Measurements from ENCODE around the gene ZBTB25.
"Not testable (repeated sequence)": the region's sequence is repeated elsewhere in the genome, so short reads cannot be mapped to it uniquely, and the experiment has no call there.

- TF ChIP-seq, protein P1, sequence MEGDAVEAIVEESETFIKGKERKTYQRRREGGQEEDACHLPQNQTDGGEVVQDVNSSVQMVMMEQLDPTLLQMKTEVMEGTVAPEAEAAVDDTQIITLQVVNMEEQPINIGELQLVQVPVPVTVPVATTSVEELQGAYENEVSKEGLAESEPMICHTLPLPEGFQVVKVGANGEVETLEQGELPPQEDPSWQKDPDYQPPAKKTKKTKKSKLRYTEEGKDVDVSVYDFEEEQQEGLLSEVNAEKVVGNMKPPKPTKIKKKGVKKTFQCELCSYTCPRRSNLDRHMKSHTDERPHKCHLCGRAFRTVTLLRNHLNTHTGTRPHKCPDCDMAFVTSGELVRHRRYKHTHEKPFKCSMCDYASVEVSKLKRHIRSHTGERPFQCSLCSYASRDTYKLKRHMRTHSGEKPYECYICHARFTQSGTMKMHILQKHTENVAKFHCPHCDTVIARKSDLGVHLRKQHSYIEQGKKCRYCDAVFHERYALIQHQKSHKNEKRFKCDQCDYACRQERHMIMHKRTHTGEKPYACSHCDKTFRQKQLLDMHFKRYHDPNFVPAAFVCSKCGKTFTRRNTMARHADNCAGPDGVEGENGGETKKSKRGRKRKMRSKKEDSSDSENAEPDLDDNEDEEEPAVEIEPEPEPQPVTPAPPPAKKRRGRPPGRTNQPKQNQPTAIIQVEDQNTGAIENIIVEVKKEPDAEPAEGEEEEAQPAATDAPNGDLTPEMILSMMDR (IDR thresholded peaks at IDR 0.05) = not testable (repeated sequence)
- TF ChIP-seq POLR2A (IDR thresholded peaks at IDR 0.05) = not testable (repeated sequence)
These were observed 14.0 kb upstream of the ZBTB25 start for GRCh38 chr14:64517667-64518066.
